HuH-7 (cell line): ENCODE data around the gene TMBIM4.
"Not testable (repeated sequence)": the region's sequence is repeated elsewhere in the genome, so short reads cannot be mapped to it uniquely, and the experiment has no call there.

Experiments used
- DNase-seq: peaks from one replicate; pipeline ENCODE4 v3.0.0; 2011; ENCODE audit warnings: low spot score

TMBIM4 gene

GRCh38 chr12:66184822-66185221 is 15.0 kb upstream of the TMBIM4 start:
- DNase-seq = not testable (repeated sequence)

GRCh38 chr12:66182956-66183355 is 13.2 kb upstream of the TMBIM4 start:
- no peak for DNase-seq

GRCh38 chr12:66176105-66176900 is 6.5 kb upstream of the TMBIM4 start:
- no peak for DNase-seq

GRCh38 chr12:66174391-66175325 is 4.9 kb upstream of the TMBIM4 start:
- not testable (repeated sequence) for DNase-seq

- DNase-seq = no peak
Measured at GRCh38 chr12:66170606-66171005, 810 bp upstream of the TMBIM4 start.

- no peak for DNase-seq
Measured at GRCh38 chr12:66168410-66168809, 1.4 kb downstream of the TMBIM4 start.

- no peak for DNase-seq
Measured at GRCh38 chr12:66166561-66166960, 3.2 kb downstream of the TMBIM4 start.

GRCh38 chr12:66165141-66165540 is 4.7 kb downstream of the TMBIM4 start:
- DNase-seq = no peak

- no peak for DNase-seq
Measured at GRCh38 chr12:66164349-66164821, 5.4 kb downstream of the TMBIM4 start.

GRCh38 chr12:66163289-66163688 is 6.5 kb downstream of the TMBIM4 start:
- DNase-seq = no peak

- DNase-seq = no peak
Measured at GRCh38 chr12:66162701-66163100, 7.1 kb downstream of the TMBIM4 start.

- DNase-seq = no peak
Measured at GRCh38 chr12:66160704-66161103, 9.1 kb downstream of the TMBIM4 start.

- DNase-seq = no peak
Measured at GRCh38 chr12:66159123-66159522, 10.7 kb downstream of the TMBIM4 start.

GRCh38 chr12:66156654-66157053 is 13.1 kb downstream of the TMBIM4 start:
- DNase-seq = no peak

GRCh38 chr12:66154776-66155175 is 15.0 kb downstream of the TMBIM4 start:
- no peak for DNase-seq

GRCh38 chr12:66152732-66153131 is 17.1 kb downstream of the TMBIM4 start:
- no peak for DNase-seq

GRCh38 chr12:66149702-66150398 is 19.9 kb downstream of the TMBIM4 start:
- DNase-seq = no peak

- DNase-seq = peak; percentile 43
Measured at GRCh38 chr12:66144791-66145754, 24.7 kb downstream of the TMBIM4 start.

GRCh38 chr12:66143868-66144267 is 25.9 kb downstream of the TMBIM4 start:
- no peak for DNase-seq

GRCh38 chr12:66142826-66143225 is 27.0 kb downstream of the TMBIM4 start:
- DNase-seq = no peak

GRCh38 chr12:66141299-66141698 is 28.5 kb downstream of the TMBIM4 start:
- DNase-seq = no peak
